A673 (cell line): ENCODE measurements around the gene TAF5L. TPM values are rescaled to one million over a fixed set of nuclear protein-coding genes. Genes with fewer than 3 reads are reported as not detected.

Experiments used
- BruUV-seq: library from RNA; stranded (reverse); fragments of 400-500 nt; replicated peaks from 2 replicates; lab custom pipeline; 2021; lab: Mats Ljungman, UMichigan
- CTCF ChIA-PET: fragments of 300-600 bp; sonication (Branson Sonifier 250); formaldehyde crosslinking; loops from one replicate; lab custom pipeline; 2022; ENCODE audit warnings: antibody characterized with exemption; lab: Charles Lee
- POLR2A ChIA-PET: fragments of 300-600 bp; sonication (Branson Sonifier 250); formaldehyde crosslinking; loops from one replicate; lab custom pipeline; 2022; ENCODE audit warnings: antibody characterized with exemption; ENCODE audit not compliant: low non-redundant PET; lab: Charles Lee
- DNase-seq: peaks from one replicate; pipeline ENCODE4 v3.0.0-alpha.2; 2015; ENCODE audit warnings: low spot score
- H3K27ac ChIP-seq: fragments of 200-600 bp; sonication (generic); 2 replicates; pipeline ENCODE4 v1.5.1; 2016; ENCODE audit warnings: mixed run types, low read depth, mild to moderate bottlenecking, mixed read lengths, antibody characterized with exemption, low read length; ENCODE audit not compliant: poor library complexity, severe bottlenecking
- H3K27me3 ChIP-seq: fragments of 200-600 bp; sonication (generic); replicated peaks from 2 replicates; pipeline ENCODE4 v1.6.1; 2017; ENCODE audit warnings: mixed run types, low read depth, mild to moderate bottlenecking, mixed read lengths, antibody characterized with exemption, low read length; ENCODE audit not compliant: insufficient read depth, poor library complexity
- H3K36me3 ChIP-seq: fragments of 200-600 bp; sonication (generic); 2 replicates; pipeline ENCODE4 v1.6.1; 2016; ENCODE audit warnings: mixed run types, mild to moderate bottlenecking, mixed read lengths, antibody characterized with exemption, low read length; ENCODE audit not compliant: insufficient read depth, poor library complexity, severe bottlenecking
- H3K4me1 ChIP-seq: fragments of 200-600 bp; sonication (generic); 2 replicates; pipeline ENCODE4 v1.6.1; 2017; ENCODE audit warnings: mixed run types, mild to moderate bottlenecking, mixed read lengths, antibody characterized with exemption, low read length; ENCODE audit not compliant: insufficient read depth, poor library complexity, severe bottlenecking
- H3K4me3 ChIP-seq: fragments of 200-600 bp; sonication (generic); 2 replicates; pipeline ENCODE4 v1.5.1; 2016; ENCODE audit warnings: low read depth, mixed run types, mild to moderate bottlenecking, mixed read lengths, low read length; ENCODE audit not compliant: poor library complexity, severe bottlenecking
- H3K9me3 ChIP-seq: fragments of 200-600 bp; sonication (generic); 2 replicates; pipeline ENCODE4 v1.6.1; 2016; ENCODE audit warnings: mixed run types, low read depth, mild to moderate bottlenecking, mixed read lengths, antibody characterized with exemption, low read length; ENCODE audit not compliant: poor library complexity, severe bottlenecking
- CTCF ChIP-seq: fragments of 300-800, 200-600 bp; sonication (generic); conservative IDR thresholded peaks from 2 replicates; pipeline ENCODE4 v1.5.1; 2017; ENCODE audit warnings: low read depth, mild to moderate bottlenecking, antibody characterized with exemption, low read length, moderate library complexity, mixed read lengths
- EZH2 ChIP-seq: fragments of 200-600 bp; sonication (generic); IDR thresholded peaks from 2 replicates; pipeline ENCODE4 v1.6.1; 2017; ENCODE audit warnings: borderline replicate concordance, low read depth, mild to moderate bottlenecking, mixed read lengths, antibody characterized with exemption, low read length; ENCODE audit not compliant: poor library complexity, severe bottlenecking
- intact Hi-C: fragments of 100-400 bp; cut with micrococcal nuclease; formaldehyde crosslinking; loops from one replicate; pipeline ENCODE4 v1.10.0; 2022; ENCODE audit not compliant: unreplicated experiment
- total RNA-seq: library from RNA; stranded (reverse); gene quantifications from 2 replicates; pipeline ENCODE4 v1.2.3, GENCODE V29; 2021

The TAF5L gene
- total RNA-seq, 1 experiment from 2014 or later: 33.4 TPM

GRCh38 chr1:229613938-229614337 lies 12.0 kb downstream of the TAF5L start:
- intact Hi-C loops: loop anchor here (2.0 kb wide), 1 partner anchor 51 kb away; no protein-coding TSS in a partner anchor
- TF ChIP-seq CTCF (no peak), EZH2 (no peak)
- no peaks in the 10 kb centered on the region for H3K4me1 ChIP-seq
- H3K27ac ChIP-seq: no peak overlapping the region
- BruUV-seq: no TSS peak
- peaks cover 39% of the 10 kb centered on the region for H3K36me3 ChIP-seq
- CTCF ChIA-PET: no interaction called here
- H3K9me3 ChIP-seq: no peaks in the 10 kb centered on the region
- no peak for DNase-seq
- no peak overlapping the region for H3K4me3 ChIP-seq
- no peaks in the 10 kb centered on the region for H3K27me3 ChIP-seq
- POLR2A ChIA-PET: no interaction called here

DNA sequence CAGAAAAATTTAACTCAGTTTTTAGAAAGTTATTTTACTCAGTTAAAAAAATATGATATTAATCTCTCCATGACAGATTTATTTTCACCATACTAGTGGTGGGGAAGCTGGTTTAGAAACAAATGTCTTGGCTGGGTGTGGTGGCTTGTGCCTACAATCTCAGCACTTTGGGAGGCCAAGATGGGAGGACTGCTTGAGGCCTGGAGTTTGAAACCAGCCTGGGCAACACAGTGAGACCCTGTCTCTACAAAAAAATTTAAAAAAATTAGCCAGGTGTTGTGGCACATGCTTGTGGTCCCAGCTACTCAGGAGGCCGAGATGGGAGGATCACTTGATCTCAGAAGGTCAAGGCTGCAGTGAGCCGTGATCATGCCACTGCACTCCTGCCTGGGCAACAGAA lies 17.3 kb downstream of the TAF5L start:
- peaks cover 57% of the 10 kb centered on the region for H3K36me3 ChIP-seq
- CTCF ChIA-PET: no interaction called here
- no TSS peak for BruUV-seq
- no peaks in the 10 kb centered on the region for H3K4me1 ChIP-seq
- intact Hi-C loops: no loop called here
- POLR2A ChIA-PET: no interaction called here
- TF ChIP-seq CTCF: no peak
- TF ChIP-seq EZH2: no peak
- no peaks in the 10 kb centered on the region for H3K9me3 ChIP-seq
- H3K27me3 ChIP-seq: no peaks in the 10 kb centered on the region
- H3K27ac ChIP-seq: no peak overlapping the region
- no peak for DNase-seq
- H3K4me3 ChIP-seq: no peak overlapping the region

DNA sequence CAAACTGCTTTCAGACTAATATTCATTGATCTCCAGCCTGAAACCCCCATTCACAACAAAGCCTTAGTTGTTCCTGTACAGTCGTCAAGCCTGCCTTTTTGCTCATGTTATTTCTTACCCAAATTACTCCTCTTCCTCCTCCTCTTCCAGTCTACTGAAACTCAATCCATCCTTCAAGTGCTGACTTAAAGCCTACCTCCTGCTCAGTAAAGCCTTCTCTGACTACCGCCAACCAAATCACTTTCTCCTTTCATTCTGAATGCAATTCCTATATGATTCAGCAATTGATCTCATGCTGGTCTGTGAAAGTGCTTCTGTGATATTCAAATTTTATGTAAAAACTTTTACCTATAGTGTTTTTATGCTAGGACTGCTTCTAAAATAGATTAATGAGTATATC lies 18.6 kb downstream of the TAF5L start:
- TF ChIP-seq EZH2: no peak
- no peak for TF ChIP-seq CTCF
- Histone ChIP-seq H3K27me3 (no peaks in the 10 kb centered on the region), H3K4me1 (no peaks in the 10 kb centered on the region), H3K4me3 (no peak overlapping the region), H3K36me3 (peaks cover 58% of the 10 kb centered on the region), H3K9me3 (no peaks in the 10 kb centered on the region), H3K27ac (no peak overlapping the region)
- intact Hi-C loops: no loop called here
- ChIA-PET CTCF (no interaction called here), POLR2A (no interaction called here)
- no TSS peak for BruUV-seq
- DNase-seq: no peak
